PFSK-1 (cell line): ENCODE measurements around the gene CBLN3. TPM values are rescaled to one million over a fixed set of nuclear protein-coding genes. Genes with fewer than 3 reads are reported as not detected.

Experiments
- FOXP2 ChIP-seq: optimal IDR thresholded peaks from 2 replicates; pipeline ENCODE3; 2011; ENCODE audit warnings: borderline replicate concordance, control low read depth, inconsistent platforms; ENCODE audit not compliant: insufficient read depth; ENCODE audit errors: extremely low read length, extremely low read depth
- POLR2AphosphoS5 ChIP-seq: IDR thresholded peaks from 2 replicates; pipeline ENCODE4 v1.6.1; 2012; ENCODE audit warnings: low read depth, mild to moderate bottlenecking, control low read depth, low read length, moderate library complexity
- SIN3A ChIP-seq: IDR thresholded peaks from 2 replicates; pipeline ENCODE4 v1.6.1; 2012; ENCODE audit warnings: mild to moderate bottlenecking, low read length, moderate library complexity, borderline replicate concordance; ENCODE audit not compliant: insufficient read depth
- TAF1 ChIP-seq: IDR thresholded peaks from 2 replicates; pipeline ENCODE4 v1.6.1; 2012; ENCODE audit warnings: low read length, control low read depth, borderline replicate concordance; ENCODE audit not compliant: insufficient read depth
- polyA plus RNA-seq: library from polyadenylated mRNA; unstranded; fragments of >200 nt; gene quantifications from one replicate; pipeline ENCODE4 v1.2.1, GENCODE V29; 2012; ENCODE audit warnings: low read depth, missing spikeins; ENCODE audit not compliant: insufficient read length
- TF ChIP-seq, protein P1 (sequence below), 2 experiments: IDR thresholded peaks; 2 replicates each; pipeline versions ENCODE4 v1.6.1 to v1.8.0; 2011 to 2012; ENCODE audit warnings: low read depth in 2 of 2, low read length in 2 of 2, control low read depth in 1 of 2, inconsistent platforms in 1 of 2, mild to moderate bottlenecking in 1 of 2, moderate library complexity in 1 of 2; ENCODE audit not compliant: insufficient read depth in 1 of 2

The CBLN3 gene
- polyA plus RNA-seq = 2.8 TPM

DNA sequence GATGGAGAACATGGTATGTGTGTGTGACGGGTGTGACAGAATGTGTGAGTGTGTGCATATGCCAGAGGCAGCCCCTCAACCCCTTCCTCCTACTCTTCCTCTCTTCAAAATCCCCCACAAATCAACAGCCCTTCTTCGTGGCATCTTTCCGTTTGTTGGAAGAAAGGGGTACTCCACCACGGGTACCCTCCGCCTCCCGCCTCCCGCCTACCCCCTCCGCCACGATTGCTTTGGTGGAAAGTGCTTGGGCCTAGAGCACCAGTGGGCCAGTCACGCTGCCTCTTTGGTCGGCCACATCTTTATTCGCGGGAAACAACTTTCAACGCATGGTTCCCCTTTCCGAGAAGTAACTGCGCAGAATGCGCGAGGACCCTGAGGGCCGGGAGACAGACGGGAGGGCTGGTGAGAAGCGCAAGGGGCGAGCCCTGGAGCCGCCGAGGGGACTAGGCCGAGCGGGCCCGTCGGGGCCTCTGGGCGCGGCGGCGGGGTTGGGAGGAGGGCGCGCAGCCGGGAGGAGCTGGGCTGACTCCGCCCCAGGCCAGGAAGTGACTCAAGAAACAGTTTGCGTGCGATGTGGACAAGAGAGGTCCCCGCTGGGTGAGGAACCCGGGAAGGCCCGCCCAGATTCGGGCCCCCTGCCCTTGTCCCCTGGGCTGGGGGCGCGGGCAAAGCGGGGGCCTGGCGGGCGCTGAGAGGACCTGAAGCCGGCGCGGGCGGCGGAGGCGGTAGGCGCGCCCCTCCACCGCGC lies at the start of gene CBLN3, which contains the start of gene KHNYN:
CBLN3 (minus strand) TSS at position 274 of the 748 bp plus-strand sequence. CDS start 614 bp downstream, outside the sequence.
KHNYN (plus strand) TSS at position 560 of the 748 bp plus-strand sequence. CDS start 777 bp downstream, outside the sequence.
- peak; percentile 68 for TF ChIP-seq POLR2AphosphoS5
- TF ChIP-seq, protein P1, sequence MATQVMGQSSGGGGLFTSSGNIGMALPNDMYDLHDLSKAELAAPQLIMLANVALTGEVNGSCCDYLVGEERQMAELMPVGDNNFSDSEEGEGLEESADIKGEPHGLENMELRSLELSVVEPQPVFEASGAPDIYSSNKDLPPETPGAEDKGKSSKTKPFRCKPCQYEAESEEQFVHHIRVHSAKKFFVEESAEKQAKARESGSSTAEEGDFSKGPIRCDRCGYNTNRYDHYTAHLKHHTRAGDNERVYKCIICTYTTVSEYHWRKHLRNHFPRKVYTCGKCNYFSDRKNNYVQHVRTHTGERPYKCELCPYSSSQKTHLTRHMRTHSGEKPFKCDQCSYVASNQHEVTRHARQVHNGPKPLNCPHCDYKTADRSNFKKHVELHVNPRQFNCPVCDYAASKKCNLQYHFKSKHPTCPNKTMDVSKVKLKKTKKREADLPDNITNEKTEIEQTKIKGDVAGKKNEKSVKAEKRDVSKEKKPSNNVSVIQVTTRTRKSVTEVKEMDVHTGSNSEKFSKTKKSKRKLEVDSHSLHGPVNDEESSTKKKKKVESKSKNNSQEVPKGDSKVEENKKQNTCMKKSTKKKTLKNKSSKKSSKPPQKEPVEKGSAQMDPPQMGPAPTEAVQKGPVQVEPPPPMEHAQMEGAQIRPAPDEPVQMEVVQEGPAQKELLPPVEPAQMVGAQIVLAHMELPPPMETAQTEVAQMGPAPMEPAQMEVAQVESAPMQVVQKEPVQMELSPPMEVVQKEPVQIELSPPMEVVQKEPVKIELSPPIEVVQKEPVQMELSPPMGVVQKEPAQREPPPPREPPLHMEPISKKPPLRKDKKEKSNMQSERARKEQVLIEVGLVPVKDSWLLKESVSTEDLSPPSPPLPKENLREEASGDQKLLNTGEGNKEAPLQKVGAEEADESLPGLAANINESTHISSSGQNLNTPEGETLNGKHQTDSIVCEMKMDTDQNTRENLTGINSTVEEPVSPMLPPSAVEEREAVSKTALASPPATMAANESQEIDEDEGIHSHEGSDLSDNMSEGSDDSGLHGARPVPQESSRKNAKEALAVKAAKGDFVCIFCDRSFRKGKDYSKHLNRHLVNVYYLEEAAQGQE (IDR thresholded peaks at IDR 0.05; ENCODE audit: insufficient read depth in 1 of 2, low read depth in 2 of 2, low read length in 2 of 2) = no peak
- TF ChIP-seq TAF1 = no peak
- TF ChIP-seq FOXP2 = peak; percentile 72
- TF ChIP-seq SIN3A = no peak

DNA sequence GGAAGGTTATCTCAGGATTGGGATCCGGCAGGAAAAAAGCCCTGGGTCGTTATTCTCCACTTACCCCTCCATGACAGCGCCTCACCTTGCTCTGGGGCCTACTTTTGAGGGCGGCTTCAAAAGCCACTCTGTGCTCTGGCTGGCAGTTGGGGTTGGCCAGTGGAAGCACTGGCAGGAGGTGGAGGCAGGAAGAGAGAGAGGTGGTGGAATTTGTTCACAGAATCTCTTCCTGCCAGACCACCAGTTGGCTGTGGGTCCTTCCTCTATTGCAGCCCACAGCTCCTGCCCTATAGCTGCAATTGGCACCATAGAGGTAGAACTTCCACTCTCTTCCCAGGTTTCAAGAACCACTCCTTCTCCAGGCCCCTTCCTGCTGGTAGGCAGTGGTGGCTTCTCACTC lies 45.8 kb upstream of the CBLN3 start:
- TF ChIP-seq, protein P1 (IDR thresholded peaks at IDR 0.05; ENCODE audit: insufficient read depth in 1 of 2, low read depth in 2 of 2, low read length in 2 of 2) = no peak
- TF ChIP-seq POLR2AphosphoS5 (no peak), FOXP2 (no peak), SIN3A (no peak), TAF1 (no peak)

DNA sequence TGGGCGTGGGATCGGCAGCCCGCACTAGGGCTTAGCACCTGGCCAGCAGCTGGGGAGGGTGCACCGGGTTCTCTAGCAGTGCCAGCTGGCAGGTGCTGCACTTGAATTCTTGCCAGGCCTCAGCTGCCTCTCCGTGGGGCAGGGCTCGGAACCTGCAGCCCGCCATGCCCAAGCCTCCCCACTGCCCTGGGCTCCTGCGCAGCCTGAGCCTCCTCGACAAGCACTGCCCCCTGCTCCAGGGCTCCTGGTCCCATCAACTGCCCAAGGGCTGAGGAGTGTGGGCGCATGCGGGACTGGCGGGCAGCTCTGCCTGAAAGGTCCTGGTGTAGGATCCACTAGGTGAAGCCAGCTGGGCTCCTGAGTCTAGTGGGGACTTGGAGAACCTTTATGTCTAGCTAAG lies 43.7 kb upstream of the CBLN3 start:
- TF ChIP-seq TAF1 = no peak
- TF ChIP-seq POLR2AphosphoS5 = no peak
- TF ChIP-seq, protein P1 (IDR thresholded peaks at IDR 0.05; ENCODE audit: insufficient read depth in 1 of 2, low read depth in 2 of 2, low read length in 2 of 2) = no peak
- TF ChIP-seq FOXP2 = no peak

DNA sequence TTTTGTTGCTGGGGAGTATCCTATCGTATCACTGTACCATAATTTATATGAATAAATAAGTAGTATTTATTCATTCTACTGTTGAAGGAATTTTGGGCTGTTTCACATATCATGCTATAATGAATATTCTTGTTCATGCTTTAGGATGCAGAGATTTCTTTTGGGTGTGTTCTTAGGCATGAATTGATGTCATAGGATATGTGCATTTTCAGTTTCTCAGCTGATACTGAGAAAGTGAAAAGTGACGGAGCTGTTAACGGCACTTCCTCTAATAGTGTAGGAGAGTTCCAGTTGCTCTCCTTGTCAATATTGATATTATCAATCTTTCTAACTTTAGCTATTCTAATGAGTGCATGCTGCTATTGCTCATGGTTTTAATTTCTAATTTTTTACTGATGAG lies 36.3 kb upstream of the CBLN3 start:
- no peak for TF ChIP-seq POLR2AphosphoS5

DNA sequence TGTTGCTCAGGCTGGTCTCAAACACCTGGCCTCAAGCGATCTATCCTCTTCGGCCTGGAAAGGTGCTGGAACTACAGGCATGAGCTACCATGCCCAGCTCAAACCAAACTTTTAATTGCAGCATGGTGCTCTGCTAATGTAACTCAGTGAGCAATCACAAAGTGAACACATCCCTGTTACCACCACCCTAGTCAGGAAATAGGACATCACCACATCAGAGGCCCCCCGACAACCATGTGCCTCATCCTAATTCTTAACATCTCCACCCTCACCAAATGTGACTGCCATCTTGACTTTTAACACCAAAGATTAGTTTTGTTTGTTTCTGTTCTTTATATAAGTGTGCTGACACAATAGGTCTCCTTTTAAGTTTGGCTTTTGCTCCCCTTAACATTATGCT lies 35.9 kb upstream of the CBLN3 start:
- TF ChIP-seq POLR2AphosphoS5 = no peak
- TF ChIP-seq SIN3A = no peak
- no peak for TF ChIP-seq FOXP2
